ENCODE measurements around the gene PEX1.
"Not testable (repeated sequence)": the region's sequence is repeated elsewhere in the genome, so short reads cannot be mapped to it uniquely, and the experiment has no call there.

Gene PEX1

DNA sequence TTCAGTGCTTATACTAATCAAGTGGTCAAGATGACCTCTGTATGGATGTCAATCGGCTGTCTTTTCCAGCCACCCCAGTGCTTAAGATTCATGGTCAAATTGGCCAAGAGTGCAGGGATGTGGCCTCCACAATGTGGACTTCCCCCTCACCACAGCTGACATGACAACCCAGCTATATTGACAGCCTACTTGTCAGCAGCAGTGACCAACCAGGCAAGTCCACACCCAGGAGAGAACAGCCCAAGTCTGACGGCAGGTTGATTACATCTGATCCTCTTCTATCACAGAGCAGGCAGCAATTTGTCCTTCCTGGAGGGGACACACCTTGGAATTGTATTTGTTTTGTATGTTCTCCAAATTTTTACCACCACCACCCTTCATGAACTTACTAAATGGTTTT lies 42.3 kb downstream of the PEX1 start:
- Histone ChIP-seq H3K23ac (ENCODE audit: low read length) (no peak overlapping the region), H2AFZ (ENCODE audit: insufficient read depth, low read length, poor library complexity) (no peak overlapping the region), H3K27me3 (ENCODE audit: insufficient read depth, low read length) (no peaks in the 10 kb centered on the region), H3K9ac (ENCODE audit: low read length) (no peak overlapping the region), H3K9me3 (ENCODE audit: insufficient read depth, low read depth, low read length) (no peaks in the 10 kb centered on the region), H3K36me3 (ENCODE audit: control insufficient read depth in 1 of 2, insufficient read depth in 2 of 2, low read length in 2 of 2) (peaks cover 0 to 3% of the 10 kb centered on the region in 2 experiments), H3K79me2 (ENCODE audit: control insufficient read depth, insufficient read depth, low read length, poor library complexity) (no peaks in the 10 kb centered on the region), H2BK5ac (ENCODE audit: low read depth, low read length, poor library complexity) (no peak overlapping the region), H3K14ac (ENCODE audit: low read length) (no peak overlapping the region), H3K79me1 (ENCODE audit: low read length) (no peaks in the 10 kb centered on the region), H3K18ac (ENCODE audit: low read length) (no peak overlapping the region), H4K8ac (ENCODE audit: low read depth, low read length) (no peak overlapping the region), H4K91ac (ENCODE audit: low read depth, low read length) (no peak overlapping the region), H3K4ac (ENCODE audit: low read depth, low read length) (no peak overlapping the region), H2BK12ac (ENCODE audit: low read length) (no peak overlapping the region), H2AK5ac (ENCODE audit: low read length) (no peak overlapping the region), H3K27ac (ENCODE audit: low read depth, low read length) (no peak overlapping the region), H3K4me1 (ENCODE audit: control insufficient read depth in 1 of 2, insufficient read depth in 2 of 2, low read length in 2 of 2) (no peaks in the 10 kb centered on the region), H3K4me2 (ENCODE audit: low read length) (no peak overlapping the region), H2BK120ac (ENCODE audit: insufficient read depth, low read length, poor library complexity) (no peak overlapping the region), H3K4me3 (ENCODE audit: low read depth, low read length) (no peak overlapping the region), H4K12ac (ENCODE audit: low read depth, low read length) (no peak overlapping the region)
- DNase-seq = no peak
- no CpG with 5 or more reads among the region's 2 CpGs for WGBS (ENCODE audit: extremely low coverage, insufficient coverage, insufficient read length)

DNA sequence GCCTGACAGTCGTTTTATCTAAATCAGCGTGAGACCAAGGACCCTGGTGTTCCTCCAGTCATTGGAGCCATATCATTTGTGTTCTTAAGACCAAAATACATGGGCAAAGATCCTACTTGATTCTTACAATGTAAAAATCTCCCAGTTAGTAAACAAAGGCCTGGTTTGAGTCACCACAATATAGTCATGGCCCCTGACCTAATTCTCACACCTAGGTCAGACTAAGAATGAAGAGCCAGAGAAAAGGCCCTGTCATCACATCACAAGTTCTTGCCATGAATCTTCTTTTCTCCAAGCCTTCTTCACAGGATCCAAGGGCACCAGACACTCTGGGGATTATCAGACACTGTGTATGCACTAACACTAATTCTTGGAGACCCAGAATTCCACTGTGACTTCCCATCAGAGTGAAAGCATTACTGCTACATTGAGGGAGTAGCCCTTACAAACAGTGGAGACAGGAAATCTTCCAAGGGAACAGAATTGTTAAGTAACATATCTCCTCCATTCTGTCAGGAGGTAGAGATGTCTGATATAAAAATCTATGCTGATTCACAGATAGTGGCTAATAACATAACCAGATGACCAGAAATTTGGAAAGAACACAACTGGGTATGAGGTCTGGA lies 42.9 kb downstream of the PEX1 start:
- Histone ChIP-seq H4K91ac (ENCODE audit: low read depth, low read length) (no peak overlapping the region), H3K4me1 (ENCODE audit: control insufficient read depth in 1 of 2, insufficient read depth in 2 of 2, low read length in 2 of 2) (no peaks in the 10 kb centered on the region), H3K18ac (ENCODE audit: low read length) (no peak overlapping the region), H3K4me2 (ENCODE audit: low read length) (no peak overlapping the region), H2AK5ac (ENCODE audit: low read length) (no peak overlapping the region), H3K79me2 (ENCODE audit: control insufficient read depth, insufficient read depth, low read length, poor library complexity) (no peaks in the 10 kb centered on the region), H3K9ac (ENCODE audit: low read length) (no peak overlapping the region), H2AFZ (ENCODE audit: insufficient read depth, low read length, poor library complexity) (no peak overlapping the region), H3K23ac (ENCODE audit: low read length) (no peak overlapping the region), H3K9me3 (ENCODE audit: insufficient read depth, low read depth, low read length) (no peaks in the 10 kb centered on the region), H3K4ac (ENCODE audit: low read depth, low read length) (no peak overlapping the region), H3K14ac (ENCODE audit: low read length) (no peak overlapping the region), H4K12ac (ENCODE audit: low read depth, low read length) (no peak overlapping the region), H3K27me3 (ENCODE audit: insufficient read depth, low read length) (no peaks in the 10 kb centered on the region), H2BK12ac (ENCODE audit: low read length) (no peak overlapping the region), H3K27ac (ENCODE audit: low read depth, low read length) (no peak overlapping the region), H2BK5ac (ENCODE audit: low read depth, low read length, poor library complexity) (no peak overlapping the region), H3K4me3 (ENCODE audit: low read depth, low read length) (no peak overlapping the region), H3K36me3 (ENCODE audit: control insufficient read depth in 1 of 2, insufficient read depth in 2 of 2, low read length in 2 of 2) (peaks cover 0 to 3% of the 10 kb centered on the region in 2 experiments), H3K79me1 (ENCODE audit: low read length) (no peaks in the 10 kb centered on the region), H2BK120ac (ENCODE audit: insufficient read depth, low read length, poor library complexity) (no peak overlapping the region), H4K8ac (ENCODE audit: low read depth, low read length) (no peak overlapping the region)
- DNase-seq = no peak
- no CpG with 5 or more reads among the region's 2 CpGs for WGBS (ENCODE audit: extremely low coverage, insufficient coverage, insufficient read length)

DNA sequence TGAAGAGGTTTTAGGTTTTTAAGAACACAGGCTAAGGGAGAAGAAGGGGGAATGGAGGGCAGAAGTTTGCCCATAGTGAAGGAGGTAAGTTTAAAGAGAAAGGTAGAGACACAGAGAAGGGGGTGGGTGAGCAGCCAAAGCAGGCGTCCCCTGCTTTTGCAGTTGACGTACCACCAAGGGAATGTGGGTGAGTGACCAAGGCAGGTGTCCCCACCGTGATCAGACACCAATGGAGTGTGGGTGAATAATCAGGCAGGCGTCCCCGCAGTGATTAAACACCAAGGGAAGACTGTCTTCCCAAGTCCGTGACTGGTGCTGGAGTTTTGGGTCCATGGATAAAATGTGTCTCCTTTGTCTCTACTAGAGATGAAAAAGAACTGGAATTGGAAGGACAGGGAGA lies 44.1 kb downstream of the PEX1 start:
- not testable (repeated sequence) for H3K4me1 ChIP-seq (ENCODE audit: control insufficient read depth in 1 of 2, insufficient read depth in 2 of 2, low read length in 2 of 2); H3K14ac ChIP-seq (ENCODE audit: low read length); H3K4ac ChIP-seq (ENCODE audit: low read depth, low read length); H3K4me2 ChIP-seq (ENCODE audit: low read length); H4K8ac ChIP-seq (ENCODE audit: low read depth, low read length); H3K9ac ChIP-seq (ENCODE audit: low read length); H2AFZ ChIP-seq (ENCODE audit: insufficient read depth, low read length, poor library complexity); H3K79me1 ChIP-seq (ENCODE audit: low read length); H2BK5ac ChIP-seq (ENCODE audit: low read depth, low read length, poor library complexity); H2BK120ac ChIP-seq (ENCODE audit: insufficient read depth, low read length, poor library complexity); H4K91ac ChIP-seq (ENCODE audit: low read depth, low read length); H3K18ac ChIP-seq (ENCODE audit: low read length); H2AK5ac ChIP-seq (ENCODE audit: low read length); H3K9me3 ChIP-seq (ENCODE audit: insufficient read depth, low read depth, low read length); H2BK12ac ChIP-seq (ENCODE audit: low read length); DNase-seq; H3K36me3 ChIP-seq (ENCODE audit: control insufficient read depth in 1 of 2, insufficient read depth in 2 of 2, low read length in 2 of 2); H3K27me3 ChIP-seq (ENCODE audit: insufficient read depth, low read length); H3K79me2 ChIP-seq (ENCODE audit: control insufficient read depth, insufficient read depth, low read length, poor library complexity); H4K12ac ChIP-seq (ENCODE audit: low read depth, low read length); H3K4me3 ChIP-seq (ENCODE audit: low read depth, low read length); H3K27ac ChIP-seq (ENCODE audit: low read depth, low read length); H3K23ac ChIP-seq (ENCODE audit: low read length)
- WGBS (ENCODE audit: extremely low coverage, insufficient coverage, insufficient read length) = no CpG with 5 or more reads among the region's 6 CpGs

DNA sequence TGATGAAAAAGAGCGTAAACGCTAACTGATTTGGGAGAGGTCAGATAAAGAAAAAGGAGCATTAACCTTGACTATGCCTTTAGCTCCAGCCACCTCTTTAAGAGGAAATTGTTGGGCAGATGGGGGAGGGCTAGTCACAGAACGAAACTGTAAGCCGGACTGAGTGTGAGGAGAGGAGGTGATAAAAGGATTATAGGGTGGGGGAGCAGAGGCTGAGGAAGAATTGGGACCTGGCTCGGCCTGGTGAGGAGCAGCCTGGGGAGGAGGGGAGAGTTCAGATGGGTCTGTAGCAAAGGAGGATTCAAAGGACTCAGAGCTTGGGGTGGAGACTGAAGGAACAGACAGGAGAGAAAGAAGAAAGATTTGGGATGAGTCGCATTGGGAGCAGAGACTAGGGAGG lies 44.7 kb downstream of the PEX1 start:
- H2AK5ac ChIP-seq (ENCODE audit: low read length); H3K27ac ChIP-seq (ENCODE audit: low read depth, low read length); H3K23ac ChIP-seq (ENCODE audit: low read length); H3K4me3 ChIP-seq (ENCODE audit: low read depth, low read length); H3K9me3 ChIP-seq (ENCODE audit: insufficient read depth, low read depth, low read length); H3K18ac ChIP-seq (ENCODE audit: low read length); H3K4ac ChIP-seq (ENCODE audit: low read depth, low read length); H3K4me1 ChIP-seq (ENCODE audit: control insufficient read depth in 1 of 2, insufficient read depth in 2 of 2, low read length in 2 of 2); H3K79me1 ChIP-seq (ENCODE audit: low read length); H4K8ac ChIP-seq (ENCODE audit: low read depth, low read length); H2BK12ac ChIP-seq (ENCODE audit: low read length); H2BK5ac ChIP-seq (ENCODE audit: low read depth, low read length, poor library complexity); H2AFZ ChIP-seq (ENCODE audit: insufficient read depth, low read length, poor library complexity); H3K36me3 ChIP-seq (ENCODE audit: control insufficient read depth in 1 of 2, insufficient read depth in 2 of 2, low read length in 2 of 2); H3K27me3 ChIP-seq (ENCODE audit: insufficient read depth, low read length); H3K9ac ChIP-seq (ENCODE audit: low read length); H3K14ac ChIP-seq (ENCODE audit: low read length); H2BK120ac ChIP-seq (ENCODE audit: insufficient read depth, low read length, poor library complexity); H4K12ac ChIP-seq (ENCODE audit: low read depth, low read length); DNase-seq; H3K4me2 ChIP-seq (ENCODE audit: low read length); H3K79me2 ChIP-seq (ENCODE audit: control insufficient read depth, insufficient read depth, low read length, poor library complexity); H4K91ac ChIP-seq (ENCODE audit: low read depth, low read length): not testable (repeated sequence)
- no CpG with 5 or more reads among the region's 6 CpGs for whole genome bisulfite sequencing (ENCODE audit: extremely low coverage, insufficient coverage, insufficient read length)

Measured in trophoblast cell (in vitro differentiated cells and primary cell).